Measurements from ENCODE around the gene BCAM. TPM values are rescaled to one million over a fixed set of nuclear protein-coding genes. Genes with fewer than 3 reads are reported as not detected.

The BCAM gene
- total and polyA plus RNA-seq, 10 of the 15 experiments (the other 5 are each of a cell fraction or from before 2014, with no cell fraction given): 0.10 to 0.64 TPM; not detected in 8

DNA sequence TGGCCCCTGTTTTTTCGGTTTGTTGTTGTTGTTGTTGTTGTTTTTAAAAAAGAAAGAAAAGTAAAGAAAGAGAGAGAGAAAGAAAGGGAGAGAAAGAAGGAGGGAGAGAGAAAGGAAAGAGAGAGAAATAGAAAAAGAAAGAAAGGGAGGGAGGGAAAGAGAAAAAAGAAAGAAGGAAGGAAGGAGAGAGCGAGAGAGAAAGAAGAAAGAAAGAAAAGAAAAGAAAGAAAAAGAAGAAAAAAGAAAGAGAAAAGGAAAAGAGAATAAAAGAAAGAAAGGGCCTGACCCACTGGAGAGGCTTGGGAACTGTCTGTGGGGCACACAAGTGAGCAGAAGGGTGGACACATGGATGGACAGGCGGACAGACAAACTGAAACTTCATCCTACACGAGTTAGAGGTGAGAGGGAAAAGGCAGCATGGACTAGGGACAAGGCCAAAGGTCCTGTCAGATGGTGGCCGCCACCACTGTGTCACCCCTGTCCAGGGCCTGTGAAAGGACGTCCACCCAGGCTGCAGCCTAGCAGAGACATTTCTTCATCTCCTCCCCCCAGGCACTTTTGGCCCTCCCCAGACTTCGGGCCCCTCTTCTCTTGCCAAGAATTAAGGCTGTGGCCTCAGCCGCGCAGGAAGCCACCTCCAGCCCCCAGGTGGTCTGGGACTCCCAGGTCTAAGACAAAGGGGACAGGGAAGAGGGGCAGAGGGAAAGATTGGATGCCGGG lies 9.1 kb upstream of the BCAM start:
- Histone ChIP-seq H3K4me2 (ENCODE audit: control insufficient read depth, insufficient read depth) (no peak overlapping the region), H3K9me3 (replicated peaks; ENCODE audit: control insufficient read depth, insufficient read depth, low read length) (no peaks in the 10 kb centered on the region), H3K36me3 (ENCODE audit: control insufficient read depth in 2 of 2, insufficient read depth in 2 of 2, low read length in 1 of 2) (no peaks in the 10 kb centered on the region), H3K9ac (ENCODE audit: control insufficient read depth, insufficient read depth, low read length) (no peak overlapping the region), H3K27me3 (replicated peaks in 1 of 2; ENCODE audit: control insufficient read depth in 2 of 2, insufficient read depth in 2 of 2, low read length in 1 of 2) (no peaks in the 10 kb centered on the region; a peak in 1 of 4 replicates), H2AFZ (ENCODE audit: control insufficient read depth, low read depth, low read length) (no peak overlapping the region), H3K27ac (ENCODE audit: control insufficient read depth, insufficient read depth) (no peak overlapping the region), H4K20me1 (ENCODE audit: control insufficient read depth, insufficient read depth) (no peaks in the 10 kb centered on the region), H3K4me1 (ENCODE audit: control insufficient read depth, insufficient read depth, low read length) (peaks cover 21% of the 10 kb centered on the region), H3K79me2 (ENCODE audit: control insufficient read depth, insufficient read depth, low read length) (no peaks in the 10 kb centered on the region), H3K4me3 (no peak overlapping the region)
- WGBS (ENCODE audit: insufficient coverage, insufficient replicate concordance, low lambda C conversion rate, missing lambda C conversion rate): 32% methylated on average over 10 of the region's 10 CpGs
- POLR2A ChIA-PET: no interaction called here
- in situ Hi-C loops (cut with MboI): no loop called here
- CTCF ChIA-PET: interaction anchor here (0.7 to 4.1 kb wide), 7 partner anchors 15 to 145 kb away, joined by 3 to 24 read pairs (median 5); no protein-coding TSS in a partner anchor
- FAIRE-seq: no peak
- SMC1A ChIA-PET (ENCODE audit: uncharacterized antibody, unreplicated experiment): interaction anchor here (1.8 kb wide), 1 partner anchor 76 kb away, joined by 4 read pairs; no protein-coding TSS in a partner anchor
- RAD21 ChIA-PET (ENCODE audit: unreplicated experiment): interaction anchor here (0.5 kb wide), 1 partner anchor 63 kb away, joined by 3 read pairs; no protein-coding TSS in a partner anchor
- no TSS peak for BruUV-seq (replicated peaks)
- intact Hi-C loops (cut with micrococcal nuclease; ENCODE audit: unreplicated experiment): loop anchor here (5.0 kb wide), 1 partner anchor 43 kb away; no protein-coding TSS in a partner anchor
- peak; percentile 8; the same call in 1 of the 3 replicates for ATAC-seq
- DNase-seq (ENCODE audit: low read depth, low spot score): no peak
- TF ChIP-seq SUPT20H (IDR thresholded peaks at IDR 0.05; ENCODE audit: borderline replicate concordance, control insufficient read depth, low read depth, low read length): no peak

DNA sequence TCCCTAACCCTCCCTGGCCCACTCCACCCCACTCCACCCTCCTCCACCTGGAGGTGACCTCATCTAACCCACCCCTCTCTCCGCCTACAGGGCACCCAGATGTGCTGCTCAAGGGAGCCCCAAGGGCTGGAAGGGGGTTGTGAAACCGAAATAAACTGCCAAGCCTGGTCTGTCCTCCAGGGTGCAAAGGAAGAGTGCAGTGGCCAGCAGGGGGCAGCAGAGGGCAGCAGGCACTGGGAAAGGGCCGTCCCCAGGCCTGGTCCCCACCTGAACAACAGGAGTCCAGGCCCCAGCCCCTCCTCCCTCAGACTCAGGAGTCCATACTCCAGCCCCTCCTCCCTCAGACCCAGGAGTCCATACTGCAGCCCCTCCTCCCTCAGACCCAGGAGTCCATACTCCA lies 8.4 kb upstream of the BCAM start:
- FAIRE-seq: peak; percentile 81
- H3K9ac ChIP-seq (ENCODE audit: control insufficient read depth, insufficient read depth, low read length): no peak overlapping the region
- TF ChIP-seq MEF2B (IDR thresholded peaks at IDR 0.05; ENCODE audit: partially characterized antibody, poor library complexity, severe bottlenecking) (no peak), IRF4 (IDR thresholded peaks at IDR 0.05; ENCODE audit: low read depth, low read length) (peak; percentile 69), ATF7 (IDR thresholded peaks at IDR 0.05; ENCODE audit: low read depth) (peak; percentile 63), RCOR1 (conservative IDR thresholded peaks at IDR 0.05; ENCODE audit: low read depth, low read length) (no peak), RUNX3 (IDR thresholded peaks at IDR 0.05; ENCODE audit: low read length) (0 out of 2 replicates have a peak, but pooled peaks have one; percentile 28), CHD2 (IDR thresholded peaks at IDR 0.05; ENCODE audit: borderline replicate concordance, low read depth, low read length) (0 out of 2 replicates have a peak, but pooled peaks have one; percentile 26), SP1 (IDR thresholded peaks at IDR 0.05; ENCODE audit: low read depth, low read length) (peak; percentile 44), ZNF274 (IDR thresholded peaks at IDR 0.05; ENCODE audit: insufficient read depth, insufficient read length) (no peak)
- TF ChIP-seq, protein P1, sequence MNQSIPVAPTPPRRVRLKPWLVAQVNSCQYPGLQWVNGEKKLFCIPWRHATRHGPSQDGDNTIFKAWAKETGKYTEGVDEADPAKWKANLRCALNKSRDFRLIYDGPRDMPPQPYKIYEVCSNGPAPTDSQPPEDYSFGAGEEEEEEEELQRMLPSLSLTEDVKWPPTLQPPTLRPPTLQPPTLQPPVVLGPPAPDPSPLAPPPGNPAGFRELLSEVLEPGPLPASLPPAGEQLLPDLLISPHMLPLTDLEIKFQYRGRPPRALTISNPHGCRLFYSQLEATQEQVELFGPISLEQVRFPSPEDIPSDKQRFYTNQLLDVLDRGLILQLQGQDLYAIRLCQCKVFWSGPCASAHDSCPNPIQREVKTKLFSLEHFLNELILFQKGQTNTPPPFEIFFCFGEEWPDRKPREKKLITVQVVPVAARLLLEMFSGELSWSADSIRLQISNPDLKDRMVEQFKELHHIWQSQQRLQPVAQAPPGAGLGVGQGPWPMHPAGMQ (IDR thresholded peaks at IDR 0.05; ENCODE audit: borderline replicate concordance): no peak
- TF ChIP-seq, protein P2, sequence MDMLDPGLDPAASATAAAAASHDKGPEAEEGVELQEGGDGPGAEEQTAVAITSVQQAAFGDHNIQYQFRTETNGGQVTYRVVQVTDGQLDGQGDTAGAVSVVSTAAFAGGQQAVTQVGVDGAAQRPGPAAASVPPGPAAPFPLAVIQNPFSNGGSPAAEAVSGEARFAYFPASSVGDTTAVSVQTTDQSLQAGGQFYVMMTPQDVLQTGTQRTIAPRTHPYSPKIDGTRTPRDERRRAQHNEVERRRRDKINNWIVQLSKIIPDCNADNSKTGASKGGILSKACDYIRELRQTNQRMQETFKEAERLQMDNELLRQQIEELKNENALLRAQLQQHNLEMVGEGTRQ (IDR thresholded peaks at IDR 0.05; ENCODE audit: borderline replicate concordance, low read depth, low read length): no peak
- TF ChIP-seq, protein P3, sequence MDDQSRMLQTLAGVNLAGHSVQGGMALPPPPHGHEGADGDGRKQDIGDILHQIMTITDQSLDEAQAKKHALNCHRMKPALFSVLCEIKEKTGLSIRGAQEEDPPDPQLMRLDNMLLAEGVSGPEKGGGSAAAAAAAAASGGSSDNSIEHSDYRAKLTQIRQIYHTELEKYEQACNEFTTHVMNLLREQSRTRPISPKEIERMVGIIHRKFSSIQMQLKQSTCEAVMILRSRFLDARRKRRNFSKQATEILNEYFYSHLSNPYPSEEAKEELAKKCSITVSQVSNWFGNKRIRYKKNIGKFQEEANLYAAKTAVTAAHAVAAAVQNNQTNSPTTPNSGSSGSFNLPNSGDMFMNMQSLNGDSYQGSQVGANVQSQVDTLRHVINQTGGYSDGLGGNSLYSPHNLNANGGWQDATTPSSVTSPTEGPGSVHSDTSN (IDR thresholded peaks at IDR 0.05; ENCODE audit: insufficient replicate concordance, low read depth, low read length): no peak

More for the DNA sequence above, 8.4 kb upstream of the BCAM start:
- SMC1A ChIA-PET (ENCODE audit: uncharacterized antibody, unreplicated experiment): no interaction called here
- H4K20me1 ChIP-seq (ENCODE audit: control insufficient read depth, insufficient read depth): no peaks in the 10 kb centered on the region
- BruUV-seq (replicated peaks): no TSS peak
- 4% methylated on average over 3 of the region's 3 CpGs for WGBS (ENCODE audit: insufficient coverage, insufficient replicate concordance, low lambda C conversion rate, missing lambda C conversion rate)
- no peaks in the 10 kb centered on the region; a peak in 1 of 4 replicates for H3K27me3 ChIP-seq (replicated peaks in 1 of 2; ENCODE audit: control insufficient read depth in 2 of 2, insufficient read depth in 2 of 2, low read length in 1 of 2)
- ATAC-seq (peak; percentile 99), DNase-seq (ENCODE audit: low read depth, low spot score) (peak; percentile 34)
- no peak overlapping the region for H3K4me2 ChIP-seq (ENCODE audit: control insufficient read depth, insufficient read depth)
- in situ Hi-C loops (cut with MboI): no loop called here
- H3K79me2 ChIP-seq (ENCODE audit: control insufficient read depth, insufficient read depth, low read length): no peaks in the 10 kb centered on the region
- H2AFZ ChIP-seq (ENCODE audit: control insufficient read depth, low read depth, low read length): no peak overlapping the region
- RAD21 ChIA-PET (ENCODE audit: unreplicated experiment): no interaction called here
- no peak overlapping the region for H3K27ac ChIP-seq (ENCODE audit: control insufficient read depth, insufficient read depth)
- H3K9me3 ChIP-seq (replicated peaks; ENCODE audit: control insufficient read depth, insufficient read depth, low read length): no peaks in the 10 kb centered on the region
- intact Hi-C loops (cut with micrococcal nuclease; ENCODE audit: unreplicated experiment): loop anchor here (5.0 kb wide), 1 partner anchor 42 kb away; no protein-coding TSS in a partner anchor
- H3K4me1 ChIP-seq (ENCODE audit: control insufficient read depth, insufficient read depth, low read length): peaks cover 21% of the 10 kb centered on the region
- CTCF ChIA-PET: interaction anchor here (3.3 to 4.1 kb wide), 2 partner anchors 16 to 29 kb away, joined by 10 to 24 read pairs; no protein-coding TSS in a partner anchor
- H3K36me3 ChIP-seq (ENCODE audit: control insufficient read depth in 2 of 2, insufficient read depth in 2 of 2, low read length in 1 of 2): no peaks in the 10 kb centered on the region
- POLR2A ChIA-PET: no interaction called here
- H3K4me3 ChIP-seq: no peak overlapping the region
